Transverse colon (tissue), 4 donors: ENCODE measurements around the gene PDZRN3.

ENCODE experiments used
- CTCF ChIP-seq, 5 experiments: fragments of 200-600 bp in 3 of 5; fragments of 450-650 bp in 2 of 5; sonication (generic) in 3 of 5; IDR thresholded peaks; 1 replicate in 2 of 5; 2 replicates in 3 of 5; pipeline ENCODE4 v1.5.1; 2016 to 2017; ENCODE audit warnings: antibody characterized with exemption in 5 of 5, inconsistent platforms in 3 of 5, mild to moderate bottlenecking in 2 of 5, moderate library complexity in 1 of 5
- POLR2AphosphoS5 ChIP-seq, 3 donors: sonication (generic); formaldehyde crosslinking; IDR thresholded peaks; one replicate each; pipeline ENCODE4 v1.6.1; 2016; ENCODE audit warnings: antibody characterized with exemption in 3 of 3

- no peak for TF ChIP-seq CTCF (IDR thresholded peaks at IDR 0.05)
- peak in 1 of 3 donors; percentile 35 for TF ChIP-seq POLR2AphosphoS5 (IDR thresholded peaks at IDR 0.05)
Observed at GRCh38 chr3:73478858-73479257, 145.9 kb downstream of the PDZRN3 start.
